Vagina (tissue), 2 donors: ENCODE results near the gene PML. TPM values are rescaled to one million over a fixed set of nuclear protein-coding genes. Genes with fewer than 3 reads are reported as not detected.

ENCODE experiments used
- DNase-seq, 2 donors: peaks; one replicate each; pipeline ENCODE4 v3.0.0-alpha.2; 2017; ENCODE audit errors: extremely low spot score in 2 of 2
- H3K27ac ChIP-seq: fragments of 200-600 bp; sonication (generic); one replicate; pipeline ENCODE4 v1.5.1; 2019
- H3K27me3 ChIP-seq: fragments of 200-600 bp; sonication (generic); one replicate; pipeline ENCODE4 v1.5.1; 2019
- H3K36me3 ChIP-seq, 2 donors: fragments of 200-600 bp; sonication (generic); one replicate each; pipeline ENCODE4 v1.5.1; 2017 to 2019
- H3K4me1 ChIP-seq: fragments of 200-600 bp; sonication (generic); one replicate; pipeline ENCODE4 v1.5.1; 2019
- H3K4me3 ChIP-seq, 2 donors: fragments of 200-600 bp; sonication (generic); 1 replicate in 1 of 2; 2 replicates in 1 of 2; pipeline ENCODE4 v1.5.1; 2016 to 2019
- H3K9me3 ChIP-seq: fragments of 200-600 bp; sonication (generic); one replicate; pipeline ENCODE4 v1.5.1; 2019
- POLR2A ChIP-seq, 2 donors: fragments of 450-650 bp; IDR thresholded peaks; one replicate each; pipeline ENCODE4 v1.6.1; 2017; ENCODE audit warnings: antibody characterized with exemption in 2 of 2, mild to moderate bottlenecking in 2 of 2, moderate library complexity in 2 of 2
- POLR2AphosphoS5 ChIP-seq, 2 donors: sonication (generic); formaldehyde crosslinking; IDR thresholded peaks; one replicate each; pipeline ENCODE4 v1.9.0; 2017; ENCODE audit warnings: antibody characterized with exemption in 2 of 2, mild to moderate bottlenecking in 2 of 2, low read depth in 1 of 2; ENCODE audit not compliant: insufficient read depth in 1 of 2
- intact Hi-C: fragments of 100-400 bp; cut with DNase I; formaldehyde crosslinking; loops from one replicate; pipeline ENCODE4 v1.15.1; 2023
- total RNA-seq: library from RNA; depleted of rRNA; stranded (reverse); fragments of >200 nt; gene quantifications from one replicate; pipeline ENCODE4 v1.2.3, GENCODE V29; 2016
- TF ChIP-seq, protein P1 (sequence below), 3 experiments: fragments of 450-650 bp in 2 of 3; fragments of 200-600 bp in 1 of 3; sonication (generic) in 1 of 3; IDR thresholded peaks; one replicate each; pipeline ENCODE4 v1.5.1; 2017 to 2019; ENCODE audit warnings: antibody characterized with exemption in 3 of 3, mild to moderate bottlenecking in 2 of 3, moderate library complexity in 2 of 3

Gene PML
- total RNA-seq, 1 donor from 2014 or later: 107 TPM

DNA sequence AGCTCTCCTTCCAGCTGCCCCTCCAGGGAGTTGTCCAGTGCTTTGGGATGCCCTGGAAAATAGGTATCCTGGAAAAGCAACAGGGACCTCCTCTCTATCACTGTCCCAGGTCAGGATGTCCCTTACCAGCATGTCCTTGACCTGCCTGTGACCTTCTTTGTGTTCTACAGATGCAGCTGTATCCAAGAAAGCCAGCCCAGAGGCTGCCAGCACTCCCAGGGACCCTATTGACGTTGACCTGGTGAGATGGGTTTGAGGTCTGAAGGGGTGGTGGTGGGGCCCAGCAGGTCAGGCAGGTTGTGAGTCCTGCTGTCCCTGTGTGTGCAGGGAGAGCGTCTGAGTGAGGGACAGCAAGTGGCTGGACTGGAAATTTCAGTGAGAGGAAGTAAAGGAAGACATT lies 30.2 kb downstream of the PML start:
- TF ChIP-seq POLR2A (IDR thresholded peaks at IDR 0.05): no peak
- TF ChIP-seq, protein P1, sequence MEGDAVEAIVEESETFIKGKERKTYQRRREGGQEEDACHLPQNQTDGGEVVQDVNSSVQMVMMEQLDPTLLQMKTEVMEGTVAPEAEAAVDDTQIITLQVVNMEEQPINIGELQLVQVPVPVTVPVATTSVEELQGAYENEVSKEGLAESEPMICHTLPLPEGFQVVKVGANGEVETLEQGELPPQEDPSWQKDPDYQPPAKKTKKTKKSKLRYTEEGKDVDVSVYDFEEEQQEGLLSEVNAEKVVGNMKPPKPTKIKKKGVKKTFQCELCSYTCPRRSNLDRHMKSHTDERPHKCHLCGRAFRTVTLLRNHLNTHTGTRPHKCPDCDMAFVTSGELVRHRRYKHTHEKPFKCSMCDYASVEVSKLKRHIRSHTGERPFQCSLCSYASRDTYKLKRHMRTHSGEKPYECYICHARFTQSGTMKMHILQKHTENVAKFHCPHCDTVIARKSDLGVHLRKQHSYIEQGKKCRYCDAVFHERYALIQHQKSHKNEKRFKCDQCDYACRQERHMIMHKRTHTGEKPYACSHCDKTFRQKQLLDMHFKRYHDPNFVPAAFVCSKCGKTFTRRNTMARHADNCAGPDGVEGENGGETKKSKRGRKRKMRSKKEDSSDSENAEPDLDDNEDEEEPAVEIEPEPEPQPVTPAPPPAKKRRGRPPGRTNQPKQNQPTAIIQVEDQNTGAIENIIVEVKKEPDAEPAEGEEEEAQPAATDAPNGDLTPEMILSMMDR (IDR thresholded peaks at IDR 0.05): no peak
- no peak for TF ChIP-seq POLR2AphosphoS5 (IDR thresholded peaks at IDR 0.05; ENCODE audit: insufficient read depth in 1 of 2, low read depth in 1 of 2)
- Histone ChIP-seq H3K4me1 (peaks cover 21% of the 10 kb centered on the region), H3K4me3 (no peak overlapping the region), H3K27me3 (no peaks in the 10 kb centered on the region), H3K36me3 (peaks cover 0 to 53% of the 10 kb centered on the region in 2 donors), H3K27ac (no peak overlapping the region), H3K9me3 (no peaks in the 10 kb centered on the region)
- peak; percentile 58 to 83 for DNase-seq
- intact Hi-C loops: no loop called here

DNA sequence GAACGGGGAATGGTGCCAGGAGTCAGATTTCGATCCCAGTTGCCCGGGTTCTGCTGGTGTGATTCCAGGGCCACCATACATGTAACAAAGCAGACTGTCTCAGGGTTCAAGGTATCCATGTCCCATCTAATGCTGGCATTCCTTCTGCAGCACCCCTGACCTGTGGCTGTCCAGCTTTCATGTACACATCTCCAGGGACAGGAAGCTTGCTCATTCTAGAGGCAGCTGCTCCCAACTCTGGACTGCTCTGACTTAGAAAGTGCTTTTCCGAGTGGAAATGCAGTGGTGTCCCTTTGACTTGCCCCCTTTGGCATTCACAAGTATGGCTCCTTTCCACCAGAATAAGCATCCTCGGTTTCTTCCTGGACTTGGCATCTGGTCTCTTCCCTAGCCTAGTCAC lies 30.9 kb downstream of the PML start:
- Histone ChIP-seq H3K36me3 (peaks cover 0 to 53% of the 10 kb centered on the region in 2 donors), H3K27ac (no peak overlapping the region), H3K9me3 (no peaks in the 10 kb centered on the region), H3K4me3 (no peak overlapping the region), H3K27me3 (no peaks in the 10 kb centered on the region), H3K4me1 (peaks cover 21% of the 10 kb centered on the region)
- TF ChIP-seq, protein P1 (IDR thresholded peaks at IDR 0.05): no peak
- TF ChIP-seq POLR2A (IDR thresholded peaks at IDR 0.05): no peak
- no peak for TF ChIP-seq POLR2AphosphoS5 (IDR thresholded peaks at IDR 0.05; ENCODE audit: insufficient read depth in 1 of 2, low read depth in 1 of 2)
- intact Hi-C loops: no loop called here
- peak in 1 of 2 donors; percentile 52 for DNase-seq

DNA sequence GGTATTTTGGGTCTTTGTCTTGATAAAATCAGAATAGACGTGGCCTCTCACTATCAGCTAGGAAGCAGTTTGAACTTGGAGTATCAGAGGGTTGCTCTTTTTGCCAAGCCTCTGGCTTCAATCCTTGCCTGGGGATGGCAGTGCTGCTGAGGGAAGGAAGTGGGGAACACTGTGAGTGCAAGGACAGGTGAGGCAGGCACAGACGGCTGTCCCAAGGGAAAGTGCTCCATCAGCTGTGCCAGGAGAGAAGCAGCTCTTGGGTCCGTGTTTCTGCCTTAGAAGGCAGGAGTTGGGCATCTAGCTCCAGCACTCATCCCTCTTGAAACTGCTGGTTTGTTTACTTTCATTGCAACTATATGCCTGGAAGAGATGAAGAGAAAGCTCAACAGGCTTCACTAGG lies 33.2 kb downstream of the PML start:
- Histone ChIP-seq H3K4me1 (peaks cover 21% of the 10 kb centered on the region), H3K27me3 (no peaks in the 10 kb centered on the region), H3K4me3 (no peak overlapping the region), H3K9me3 (no peaks in the 10 kb centered on the region), H3K36me3 (peaks cover 0 to 53% of the 10 kb centered on the region in 2 donors), H3K27ac (no peak overlapping the region)
- intact Hi-C loops: no loop called here
- TF ChIP-seq, protein P1 (IDR thresholded peaks at IDR 0.05): no peak
- no peak for TF ChIP-seq POLR2A (IDR thresholded peaks at IDR 0.05)
- TF ChIP-seq POLR2AphosphoS5 (IDR thresholded peaks at IDR 0.05; ENCODE audit: insufficient read depth in 1 of 2, low read depth in 1 of 2): no peak
- DNase-seq: no peak

DNA sequence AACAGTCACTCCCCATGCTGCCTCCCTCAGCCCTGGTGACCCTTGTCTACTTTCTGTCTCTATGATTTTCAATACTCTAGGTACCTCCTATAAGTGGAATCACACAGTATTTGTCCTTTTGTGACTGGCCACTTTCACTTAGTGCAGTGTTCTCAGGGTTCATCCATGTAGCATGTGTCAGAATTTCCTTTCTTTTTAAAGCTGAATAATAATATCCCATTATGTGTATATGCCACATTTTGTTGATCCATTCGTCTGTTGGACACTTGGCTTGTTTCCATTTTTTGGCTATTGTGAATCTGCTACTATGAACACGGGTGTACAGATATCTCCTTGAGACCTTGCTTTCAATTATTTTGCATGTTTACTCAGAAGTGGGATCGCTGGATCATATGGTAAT lies 34.1 kb downstream of the PML start:
- intact Hi-C loops: no loop called here
- no peaks in the 10 kb centered on the region for H3K27me3 ChIP-seq
- DNase-seq: no peak
- TF ChIP-seq POLR2A (IDR thresholded peaks at IDR 0.05): no peak
- TF ChIP-seq POLR2AphosphoS5 (IDR thresholded peaks at IDR 0.05; ENCODE audit: insufficient read depth in 1 of 2, low read depth in 1 of 2): no peak
- TF ChIP-seq, protein P1 (IDR thresholded peaks at IDR 0.05): no peak
- peaks cover 0 to 53% of the 10 kb centered on the region in 2 donors for H3K36me3 ChIP-seq
- no peaks in the 10 kb centered on the region for H3K9me3 ChIP-seq
- H3K4me1 ChIP-seq: peaks cover 21% of the 10 kb centered on the region
- no peak overlapping the region for H3K4me3 ChIP-seq
- no peak overlapping the region for H3K27ac ChIP-seq

DNA sequence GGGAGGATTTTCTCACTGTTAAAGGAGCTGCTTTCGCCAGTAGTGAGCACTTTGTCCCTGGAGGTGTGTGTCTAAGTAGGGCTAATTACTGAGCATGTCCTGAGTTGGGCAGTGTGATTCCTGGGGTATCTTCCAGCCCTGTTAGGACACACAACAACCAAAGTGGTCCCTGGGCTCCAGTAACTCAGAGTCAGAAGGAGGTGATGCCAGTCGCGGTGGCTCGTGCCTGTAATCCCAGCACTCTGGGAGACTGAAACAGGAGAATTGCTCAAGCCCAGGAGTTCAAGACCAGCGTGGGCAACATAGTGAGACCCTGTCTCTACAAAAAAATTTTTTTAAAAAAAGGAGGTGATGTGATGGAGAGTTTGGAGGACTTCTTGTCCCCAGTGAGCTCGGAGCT lies 37.5 kb downstream of the PML start:
- Histone ChIP-seq H3K36me3 (peaks cover 0 to 49% of the 10 kb centered on the region in 2 donors), H3K9me3 (no peaks in the 10 kb centered on the region), H3K4me3 (no peak overlapping the region), H3K27ac (no peak overlapping the region), H3K27me3 (no peaks in the 10 kb centered on the region), H3K4me1 (no peaks in the 10 kb centered on the region)
- no peak for DNase-seq
- intact Hi-C loops: no loop called here
- TF ChIP-seq, protein P1 (IDR thresholded peaks at IDR 0.05): no peak
- TF ChIP-seq POLR2A (IDR thresholded peaks at IDR 0.05) (no peak), POLR2AphosphoS5 (IDR thresholded peaks at IDR 0.05; ENCODE audit: insufficient read depth in 1 of 2, low read depth in 1 of 2) (no peak)
